HEK293 (cell line): ENCODE measurements around the gene DNAJC4.
A peak's percentile ranks its signal among the peaks of the same experiment; 100 is the strongest.

Source experiments
- CTCF ChIA-PET: fragments of 350-600 bp; formaldehyde crosslinking; extraction: SDS; loops from one replicate; lab custom pipeline; 2021; ENCODE audit warnings: antibody characterized with exemption; lab: Yijun Ruan, JAX
- POLR2A ChIA-PET: fragments of 300-600 bp; formaldehyde crosslinking; extraction: SDS; loops from one replicate; lab custom pipeline; 2020; ENCODE audit warnings: antibody characterized with exemption, inconsistent platforms; lab: Yijun Ruan, JAX
- H3K27ac ChIP-seq: fragments of 200-500 bp; sonication (Bioruptor generic); 2 replicates; pipeline ENCODE4 v1.5.1; 2014; ENCODE audit warnings: low read depth, low read length, control low read depth, inconsistent platforms; ENCODE audit errors: extremely low read depth
- H3K36me3 ChIP-seq, 2 experiments: fragments of 200-500 bp in 1 of 2; sonication (Bioruptor generic) in 1 of 2; 1 replicate in 1 of 2; 2 replicates in 1 of 2; pipeline ENCODE4 v1.5.1; 2014 to 2017; ENCODE audit warnings: inconsistent platforms in 2 of 2, low read length in 2 of 2; ENCODE audit not compliant: control insufficient read depth in 2 of 2, insufficient read depth in 1 of 2
- H3K4me1 ChIP-seq: fragments of 200-500 bp; sonication (Bioruptor generic); 2 replicates; pipeline ENCODE4 v1.5.1; 2014; ENCODE audit warnings: mild to moderate bottlenecking, low read length, inconsistent platforms; ENCODE audit not compliant: control insufficient read depth, insufficient read depth
- H3K4me3 ChIP-seq: 2 replicates; pipeline ENCODE4 v1.5.1; 2011; ENCODE audit warnings: low read depth, mild to moderate bottlenecking, control low read depth, low read length, moderate library complexity
- H3K9me3 ChIP-seq: fragments of 200-500 bp; sonication (Bioruptor generic); 2 replicates; pipeline ENCODE4 v1.5.1; 2014; ENCODE audit warnings: low read depth, low read length, inconsistent platforms; ENCODE audit not compliant: control insufficient read depth, insufficient read depth
- BCL11A ChIP-seq: fragments of 450-650 bp; formaldehyde crosslinking; IDR thresholded peaks from 2 replicates; pipeline ENCODE4 v1.5.1; 2016; ENCODE audit warnings: low read depth, missing biosample characterization, missing genetic modification characterization
- BCL11B ChIP-seq: fragments of 450-650 bp; formaldehyde crosslinking; IDR thresholded peaks from 2 replicates; pipeline ENCODE4 v1.5.1; 2016; ENCODE audit warnings: low read depth, missing biosample characterization, missing genetic modification characterization
- KLF10 ChIP-seq: fragments of 450-650 bp; IDR thresholded peaks from 2 replicates; pipeline ENCODE4 v1.5.1; 2018; ENCODE audit warnings: missing biosample characterization, mild to moderate bottlenecking, missing genetic modification characterization
- ZBTB7A ChIP-seq: fragments of 450-650 bp; formaldehyde crosslinking; IDR thresholded peaks from 2 replicates; pipeline ENCODE4 v1.5.1; 2016; ENCODE audit warnings: low read depth, missing biosample characterization, missing genetic modification characterization
- ZNF121 ChIP-seq: fragments of 450-650 bp; formaldehyde crosslinking; IDR thresholded peaks from 2 replicates; pipeline ENCODE4 v1.5.1; 2016; ENCODE audit warnings: missing biosample characterization, missing genetic modification characterization
- ZNF138 ChIP-seq: fragments of 450-650 bp; formaldehyde crosslinking; IDR thresholded peaks from 2 replicates; pipeline ENCODE4 v1.5.1; 2016; ENCODE audit warnings: missing biosample characterization, missing genetic modification characterization, borderline replicate concordance
- ZNF266 ChIP-seq: fragments of 450-650 bp; formaldehyde crosslinking; IDR thresholded peaks from 2 replicates; pipeline ENCODE4 v1.5.1; 2016; ENCODE audit warnings: missing biosample characterization, missing genetic modification characterization, low read depth
- ZNF335 ChIP-seq: fragments of 450-650 bp; formaldehyde crosslinking; conservative IDR thresholded peaks from 2 replicates; pipeline ENCODE4 v1.5.1; 2016; ENCODE audit warnings: missing biosample characterization, missing genetic modification characterization
- ZNF510 ChIP-seq: fragments of 450-650 bp; formaldehyde crosslinking; IDR thresholded peaks from 2 replicates; pipeline ENCODE4 v1.5.1; 2018; ENCODE audit warnings: mild to moderate bottlenecking, missing genetic modification characterization, missing biosample characterization; ENCODE audit not compliant: insufficient replicate concordance
- ZNF514 ChIP-seq: fragments of 450-650 bp; formaldehyde crosslinking; IDR thresholded peaks from 2 replicates; pipeline ENCODE4 v1.5.1; 2016; ENCODE audit warnings: missing biosample characterization, missing genetic modification characterization
- ZNF629 ChIP-seq: fragments of 450-650 bp; formaldehyde crosslinking; IDR thresholded peaks from 2 replicates; pipeline ENCODE4 v1.5.1; 2017; ENCODE audit warnings: missing biosample characterization, missing genetic modification characterization
- ZNF701 ChIP-seq: fragments of 450-650 bp; formaldehyde crosslinking; IDR thresholded peaks from 2 replicates; pipeline ENCODE4 v1.5.1; 2016; ENCODE audit warnings: missing biosample characterization, missing genetic modification characterization
- ZNF791 ChIP-seq: fragments of 450-650 bp; formaldehyde crosslinking; IDR thresholded peaks from 2 replicates; pipeline ENCODE4 v1.5.1; 2016; ENCODE audit warnings: missing biosample characterization, missing genetic modification characterization
- TF ChIP-seq, protein P1 (sequence below): fragments of 450-650 bp; formaldehyde crosslinking; IDR thresholded peaks from 2 replicates; pipeline ENCODE4 v1.5.1; 2016; ENCODE audit warnings: missing biosample characterization, missing genetic modification characterization
- TF ChIP-seq, protein P2 (sequence below): fragments of 450-650 bp; formaldehyde crosslinking; IDR thresholded peaks from 2 replicates; pipeline ENCODE4 v1.5.1; 2017; ENCODE audit warnings: missing biosample characterization, missing genetic modification characterization
- TF ChIP-seq, protein P3 (sequence below): fragments of 450-650 bp; formaldehyde crosslinking; IDR thresholded peaks from 2 replicates; pipeline ENCODE4 v1.5.1; 2016; ENCODE audit warnings: missing biosample characterization, missing genetic modification characterization

DNAJC4 gene

DNA sequence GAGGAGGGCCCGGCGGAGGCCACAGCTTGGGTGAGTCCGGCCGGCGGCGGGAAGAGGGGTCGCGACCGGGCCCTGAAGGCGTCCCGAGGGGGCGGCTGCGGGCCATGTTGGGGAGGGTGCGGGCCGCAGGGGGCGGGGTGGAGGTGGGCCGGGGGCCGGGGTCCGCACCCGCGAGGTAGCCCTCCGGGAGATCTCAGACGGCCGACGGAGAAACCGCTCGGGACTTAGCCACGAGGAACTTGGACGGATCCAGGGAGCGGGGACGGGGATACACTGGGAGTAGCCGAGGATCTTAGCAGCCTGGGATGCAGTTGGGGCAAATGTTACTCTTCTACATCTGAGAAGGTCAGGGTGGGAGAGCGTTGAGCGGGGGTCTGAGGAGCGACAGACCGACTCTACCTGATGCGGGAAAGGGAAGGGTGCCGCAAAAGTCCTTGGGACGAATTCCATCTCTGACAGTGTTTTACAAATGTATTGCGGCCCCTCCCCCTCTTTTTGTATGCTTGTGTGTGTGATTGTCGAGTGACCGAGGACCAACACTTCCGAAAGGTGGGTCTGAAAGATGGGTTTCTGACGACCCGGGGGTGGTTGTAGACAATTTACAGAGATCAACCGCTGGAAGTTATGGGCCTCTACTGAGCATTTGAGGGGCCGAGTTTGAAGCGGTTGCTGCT is 43.7 kb upstream of the DNAJC4 start (continued):
- no peak for TF ChIP-seq ZNF335 (tag by site-specific recombination)

DNA sequence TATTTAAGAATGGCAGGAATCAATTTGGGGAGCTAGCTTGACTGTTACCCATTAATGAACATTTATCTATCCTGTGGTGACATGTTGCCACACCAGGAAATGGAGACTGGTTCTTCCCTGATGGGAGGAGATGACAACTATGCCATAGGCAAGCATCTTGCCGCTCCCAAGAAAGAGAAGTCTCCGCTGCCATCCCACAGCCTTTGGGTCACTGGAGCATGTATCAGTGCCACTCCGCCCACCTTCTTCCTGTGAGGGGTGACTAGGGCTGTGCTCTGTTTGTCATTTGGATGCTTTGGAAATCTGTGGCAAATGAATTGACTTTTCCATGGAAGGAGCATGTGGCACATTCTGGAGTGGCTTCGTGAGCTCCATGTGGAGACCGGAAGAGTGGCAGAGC is 37.9 kb upstream of the DNAJC4 start:
- peaks cover 29 to 80% of the 10 kb centered on the region in 2 experiments for H3K36me3 ChIP-seq
- POLR2A ChIA-PET = no interaction called here
- H3K9me3 ChIP-seq = no peaks in the 10 kb centered on the region
- CTCF ChIA-PET = interaction anchor here (0.9 to 1.4 kb wide), 3 partner anchors 12 to 164 kb away, joined by 3 to 4 read pairs (median 4); partner anchors contain the start of gene PLCB3
- H3K4me1 ChIP-seq = peaks cover 3% of the 10 kb centered on the region; the same call in 1 of the 2 replicates
- H3K4me3 ChIP-seq = no peak overlapping the region
- TF ChIP-seq ZNF629 (tag by site-specific recombination) (no peak), ZNF266 (tag by site-specific recombination) (no peak), ZNF791 (tag by site-specific recombination) (no peak), ZBTB7A (tag by site-specific recombination) (no peak), ZNF701 (tag by site-specific recombination) (no peak), ZNF514 (tag by site-specific recombination) (no peak), BCL11B (no peak)
- TF ChIP-seq, protein P1, sequence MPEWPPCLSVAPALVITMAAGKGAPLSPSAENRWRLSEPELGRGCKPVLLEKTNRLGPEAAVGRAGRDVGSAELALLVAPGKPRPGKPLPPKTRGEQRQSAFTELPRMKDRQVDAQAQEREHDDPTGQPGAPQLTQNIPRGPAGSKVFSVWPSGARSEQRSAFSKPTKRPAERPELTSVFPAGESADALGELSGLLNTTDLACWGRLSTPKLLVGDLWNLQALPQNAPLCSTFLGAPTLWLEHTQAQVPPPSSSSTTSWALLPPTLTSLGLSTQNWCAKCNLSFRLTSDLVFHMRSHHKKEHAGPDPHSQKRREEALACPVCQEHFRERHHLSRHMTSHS (tag by site-specific recombination) = no peak
- TF ChIP-seq, protein P2, sequence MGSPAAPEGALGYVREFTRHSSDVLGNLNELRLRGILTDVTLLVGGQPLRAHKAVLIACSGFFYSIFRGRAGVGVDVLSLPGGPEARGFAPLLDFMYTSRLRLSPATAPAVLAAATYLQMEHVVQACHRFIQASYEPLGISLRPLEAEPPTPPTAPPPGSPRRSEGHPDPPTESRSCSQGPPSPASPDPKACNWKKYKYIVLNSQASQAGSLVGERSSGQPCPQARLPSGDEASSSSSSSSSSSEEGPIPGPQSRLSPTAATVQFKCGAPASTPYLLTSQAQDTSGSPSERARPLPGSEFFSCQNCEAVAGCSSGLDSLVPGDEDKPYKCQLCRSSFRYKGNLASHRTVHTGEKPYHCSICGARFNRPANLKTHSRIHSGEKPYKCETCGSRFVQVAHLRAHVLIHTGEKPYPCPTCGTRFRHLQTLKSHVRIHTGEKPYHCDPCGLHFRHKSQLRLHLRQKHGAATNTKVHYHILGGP = no peak
- H3K27ac ChIP-seq = no peak overlapping the region

DNA sequence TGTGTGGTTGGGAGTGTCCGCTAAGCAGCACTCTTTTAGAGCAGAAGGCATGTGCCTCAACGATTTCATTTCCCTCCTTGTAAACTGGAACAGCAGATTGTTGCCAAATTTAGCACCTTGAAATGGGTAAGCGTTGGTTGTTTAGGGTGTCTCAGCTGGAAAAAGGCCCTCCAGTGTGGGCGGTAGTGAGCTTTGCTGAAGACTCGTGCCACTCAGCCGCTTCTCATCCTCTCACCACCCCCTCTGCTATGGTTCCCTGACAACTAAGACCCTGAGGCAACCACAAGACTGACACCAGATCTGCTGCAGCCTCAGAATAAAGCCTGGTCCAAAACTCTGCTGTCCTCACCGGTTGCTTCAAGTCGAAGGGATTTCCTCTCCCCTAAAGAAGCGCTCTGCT is 33.7 kb upstream of the DNAJC4 start:
- Histone ChIP-seq H3K36me3 (peaks cover 45 to 93% of the 10 kb centered on the region in 2 experiments), H3K27ac (no peak overlapping the region), H3K4me3 (no peak overlapping the region), H3K9me3 (no peaks in the 10 kb centered on the region), H3K4me1 (no peaks in the 10 kb centered on the region)
- POLR2A ChIA-PET = interaction anchor here (1.0 to 3.1 kb wide), 5 partner anchors 8 to 30 kb away, joined by 3 to 14 read pairs (median 3); partner anchors contain the start of genes NUDT22, STIP1 and TRPT1
- TF ChIP-seq ZNF138 (tag by site-specific recombination) (no peak), BCL11A (tag by site-specific recombination) (no peak), KLF10 (tag by site-specific recombination) (no peak)
- TF ChIP-seq, protein P3, sequence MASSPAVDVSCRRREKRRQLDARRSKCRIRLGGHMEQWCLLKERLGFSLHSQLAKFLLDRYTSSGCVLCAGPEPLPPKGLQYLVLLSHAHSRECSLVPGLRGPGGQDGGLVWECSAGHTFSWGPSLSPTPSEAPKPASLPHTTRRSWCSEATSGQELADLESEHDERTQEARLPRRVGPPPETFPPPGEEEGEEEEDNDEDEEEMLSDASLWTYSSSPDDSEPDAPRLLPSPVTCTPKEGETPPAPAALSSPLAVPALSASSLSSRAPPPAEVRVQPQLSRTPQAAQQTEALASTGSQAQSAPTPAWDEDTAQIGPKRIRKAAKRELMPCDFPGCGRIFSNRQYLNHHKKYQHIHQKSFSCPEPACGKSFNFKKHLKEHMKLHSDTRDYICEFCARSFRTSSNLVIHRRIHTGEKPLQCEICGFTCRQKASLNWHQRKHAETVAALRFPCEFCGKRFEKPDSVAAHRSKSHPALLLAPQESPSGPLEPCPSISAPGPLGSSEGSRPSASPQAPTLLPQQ (tag by site-specific recombination) = no peak
- CTCF ChIA-PET = interaction anchor here (0.6 to 2.1 kb wide), 2 partner anchors 8 to 279 kb away, joined by 3 to 16 read pairs; no protein-coding TSS in a partner anchor

DNA sequence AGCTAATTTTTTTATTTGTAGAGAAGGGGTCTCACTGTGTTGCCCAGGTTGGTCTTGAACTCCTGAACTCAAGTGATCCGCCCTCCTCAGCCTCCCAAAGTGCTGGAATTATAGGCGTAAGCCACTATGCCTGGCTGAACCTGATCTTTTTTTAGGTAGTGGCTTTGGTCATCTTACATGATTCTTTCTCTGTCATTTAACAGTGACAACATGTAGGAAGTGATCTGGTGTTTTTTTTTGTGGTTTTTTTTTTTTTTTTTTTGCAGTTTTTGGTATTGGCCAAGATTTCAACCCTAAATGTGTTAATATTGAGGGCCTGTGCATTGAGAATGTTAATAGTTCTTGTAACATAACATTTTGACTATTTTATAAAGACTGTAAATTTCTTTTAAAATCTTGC is 31.8 kb upstream of the DNAJC4 start:
- no peak for TF ChIP-seq ZNF510
- TF ChIP-seq ZNF121 (tag by site-specific recombination) = 0 out of 2 replicates have a peak, but pooled peaks have one; percentile 28
- Histone ChIP-seq H3K9me3 (no peaks in the 10 kb centered on the region), H3K36me3 (peaks cover 42 to 94% of the 10 kb centered on the region in 2 experiments), H3K27ac (no peak overlapping the region), H3K4me3 (no peak overlapping the region), H3K4me1 (no peaks in the 10 kb centered on the region)
- CTCF ChIA-PET = interaction anchor here (0.6 to 0.7 kb wide), 2 partner anchors 24 to 1777 kb away, joined by 3 to 4 read pairs; no protein-coding TSS in a partner anchor
- POLR2A ChIA-PET = interaction anchor here (3.1 kb wide), 1 partner anchor 13 kb away, joined by 14 read pairs; the partner anchor contains the start of gene STIP1
